Dermis blood vessel endothelial cell (primary cell): ENCODE data around the gene DKC1. TPM values are rescaled to one million over a fixed set of nuclear protein-coding genes. Genes with fewer than 3 reads are reported as not detected.

Source experiments
- DNase-seq: peaks from one replicate; pipeline ENCODE4 v3.0.0; 2010
- total RNA-seq: library from RNA; depleted of rRNA; stranded (reverse); fragments of >200 nt; gene quantifications from 2 replicates; pipeline ENCODE4 v1.2.3, GENCODE V29; 2014

Gene DKC1
- 45.6 and 71.2 TPM in 2 replicates for total RNA-seq

DNA sequence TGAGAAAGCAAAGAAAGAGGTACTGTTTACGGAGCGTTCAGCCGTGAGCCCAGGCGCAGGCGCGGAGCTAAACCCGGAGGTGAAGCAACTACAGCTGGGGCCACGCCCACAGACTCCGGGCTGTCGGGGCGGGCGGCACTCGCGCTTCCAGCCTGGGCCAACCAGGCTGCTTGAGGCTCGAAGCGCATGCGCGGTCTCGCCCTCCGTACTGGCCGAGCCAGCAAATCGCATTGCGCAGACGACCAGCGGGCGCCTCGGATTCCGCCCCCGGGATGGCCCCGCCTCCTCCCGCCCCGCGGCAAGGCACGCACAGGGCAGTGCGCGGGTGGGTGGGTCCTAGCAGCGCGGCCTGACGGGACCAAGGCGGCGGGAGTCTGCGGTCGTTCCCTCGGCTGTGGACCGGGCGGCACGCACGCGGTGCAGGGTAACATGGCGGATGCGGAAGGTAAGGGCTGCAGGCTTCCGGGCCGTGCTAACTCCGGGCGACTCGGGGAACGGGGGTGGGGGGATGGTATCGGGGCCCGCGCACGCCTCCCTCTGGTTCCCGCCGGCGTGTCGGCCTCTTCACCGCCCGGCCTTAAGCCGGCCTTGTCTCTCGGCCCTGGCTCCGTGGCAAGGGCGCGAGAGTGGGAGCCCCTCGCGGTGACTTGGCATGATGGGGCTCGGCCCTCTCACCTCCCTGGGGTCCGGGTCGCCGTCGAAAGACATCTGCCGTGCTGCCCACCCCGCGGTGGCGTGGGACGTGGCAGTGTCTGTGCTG lies at the start of gene DKC1:
DKC1 (plus strand) TSS at position 328 of the 760 bp plus-strand sequence; CDS start at position 430, 102 bp downstream.
- peak; percentile 96 for DNase-seq

DNA sequence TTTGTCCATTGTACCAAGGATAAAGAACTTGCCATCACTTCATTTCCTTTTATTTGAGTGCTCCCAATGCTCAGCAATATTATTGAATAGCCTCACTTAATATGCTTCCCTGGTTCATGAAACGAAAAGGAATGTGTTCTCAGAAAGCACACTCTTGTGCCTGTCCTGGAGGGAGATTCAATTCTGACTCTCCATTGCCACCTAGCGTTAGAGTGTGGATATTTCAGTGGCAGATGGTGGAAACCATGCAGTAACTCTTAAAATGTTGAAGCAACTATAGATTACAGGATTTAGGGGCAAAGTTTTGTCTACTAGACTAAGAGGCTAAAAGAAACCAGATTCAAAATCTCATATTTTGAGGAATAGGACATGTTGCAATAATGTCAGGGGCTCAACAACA lies 47.7 kb upstream of the DKC1 start:
- peak; percentile 73 for DNase-seq

- DNase-seq, result no peak
Measured at GRCh38 chrX:154715825-154716224, 46.8 kb upstream of the DKC1 start.

DNA sequence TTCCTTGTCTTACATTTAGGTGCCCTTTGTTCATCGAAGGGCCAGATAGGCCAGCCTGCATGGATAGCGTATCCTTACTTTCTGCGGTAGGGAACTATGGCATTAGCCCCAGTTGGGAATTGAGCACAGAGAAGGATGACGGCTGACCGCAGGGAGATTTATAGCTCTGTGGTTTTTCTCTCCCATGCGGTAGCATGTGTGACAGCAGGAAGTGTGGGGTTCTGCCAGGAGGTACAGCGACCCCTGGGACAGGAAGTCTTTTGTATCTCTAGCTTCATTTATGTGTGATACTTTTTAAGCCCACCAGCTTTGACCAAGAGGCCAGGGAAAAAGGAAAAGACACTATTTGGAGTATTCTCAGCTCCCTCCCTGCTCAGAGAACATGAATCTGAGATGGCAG lies 44.8 kb upstream of the DKC1 start:
- DNase-seq, result peak; percentile 67

DNA sequence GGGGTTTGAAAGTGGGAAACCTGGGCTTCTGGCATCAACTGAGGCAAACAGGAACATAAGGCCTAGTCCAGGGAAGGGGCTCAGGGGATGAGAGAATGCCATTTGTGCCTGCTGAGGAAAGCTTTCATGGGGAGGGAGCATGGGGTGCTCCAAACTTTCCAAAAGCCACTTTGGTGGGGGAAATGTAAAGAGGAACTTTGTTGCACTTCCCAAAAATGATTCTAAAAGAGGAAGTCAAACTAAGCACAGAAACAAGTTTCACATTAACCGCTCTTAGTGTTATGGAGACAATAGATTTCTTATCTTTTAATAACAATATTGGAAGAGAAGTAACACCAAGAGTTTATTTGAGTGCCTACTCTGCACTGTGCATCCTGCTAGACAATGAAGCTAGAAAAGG lies 44.0 kb upstream of the DKC1 start:
- DNase-seq, result no peak

DNA sequence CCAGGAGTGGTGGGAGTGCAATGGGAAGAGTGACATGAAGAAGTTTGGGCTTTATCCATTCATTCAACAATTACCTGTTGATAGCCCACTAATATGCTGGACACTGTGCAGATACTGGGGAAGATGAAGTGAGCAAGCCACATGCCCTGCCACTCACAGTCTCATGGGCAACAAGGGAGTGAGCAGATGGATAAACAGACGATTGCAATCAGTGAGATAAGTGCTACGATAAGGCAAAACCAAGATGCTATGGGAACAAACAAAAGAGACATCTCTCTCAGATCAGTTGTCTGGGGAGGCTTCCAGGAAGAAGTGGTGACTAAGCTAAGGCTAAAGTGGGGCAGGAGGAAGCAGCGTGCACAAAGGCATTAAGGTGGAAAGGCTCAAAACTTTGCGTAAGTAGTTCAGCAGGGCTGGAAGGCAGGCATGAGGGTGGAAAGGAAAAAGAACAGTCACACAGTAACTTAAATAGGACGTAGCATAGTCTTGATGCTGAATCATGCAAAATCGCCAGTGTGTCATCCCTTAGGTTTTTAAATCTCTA lies 43.5 kb upstream of the DKC1 start:
- DNase-seq, result peak; percentile 68

DNA sequence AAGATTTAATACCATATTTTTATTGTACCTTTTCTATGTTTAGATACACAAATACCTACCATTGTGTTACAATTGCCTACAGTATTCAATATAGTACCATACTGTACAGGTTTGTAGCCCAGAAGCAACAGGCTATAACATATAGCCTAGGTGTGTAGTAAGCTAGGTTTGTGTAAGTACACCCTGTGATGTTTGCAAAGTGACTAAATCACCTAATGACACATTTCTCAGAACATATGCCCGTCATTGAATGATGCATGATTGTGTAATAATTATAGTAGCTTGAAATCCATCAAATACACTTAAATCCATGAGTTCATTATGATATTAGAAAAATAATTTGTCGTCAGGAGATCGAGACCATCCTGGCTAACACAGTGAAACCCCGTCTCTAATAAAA lies 42.6 kb upstream of the DKC1 start:
- DNase-seq, result no peak

DNA sequence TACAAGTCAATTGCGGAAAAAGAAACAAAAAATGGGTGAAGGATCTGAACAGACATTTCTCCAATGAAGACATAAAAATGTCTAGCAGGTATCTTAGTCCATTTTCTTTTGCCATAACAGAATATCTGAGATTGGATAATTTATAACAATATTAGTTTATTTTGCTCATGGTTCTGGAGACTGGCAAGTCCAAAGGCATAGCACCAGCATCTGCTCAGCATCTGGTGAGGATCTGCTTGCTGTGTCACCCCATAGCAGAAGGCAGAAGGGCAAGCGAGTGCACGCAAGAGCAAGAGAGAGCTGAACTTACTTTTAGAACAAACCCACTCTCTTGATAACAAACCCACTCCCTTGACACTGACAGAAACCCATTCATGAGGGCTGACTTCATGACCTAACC lies 41.5 kb upstream of the DKC1 start:
- no peak for DNase-seq

DNA sequence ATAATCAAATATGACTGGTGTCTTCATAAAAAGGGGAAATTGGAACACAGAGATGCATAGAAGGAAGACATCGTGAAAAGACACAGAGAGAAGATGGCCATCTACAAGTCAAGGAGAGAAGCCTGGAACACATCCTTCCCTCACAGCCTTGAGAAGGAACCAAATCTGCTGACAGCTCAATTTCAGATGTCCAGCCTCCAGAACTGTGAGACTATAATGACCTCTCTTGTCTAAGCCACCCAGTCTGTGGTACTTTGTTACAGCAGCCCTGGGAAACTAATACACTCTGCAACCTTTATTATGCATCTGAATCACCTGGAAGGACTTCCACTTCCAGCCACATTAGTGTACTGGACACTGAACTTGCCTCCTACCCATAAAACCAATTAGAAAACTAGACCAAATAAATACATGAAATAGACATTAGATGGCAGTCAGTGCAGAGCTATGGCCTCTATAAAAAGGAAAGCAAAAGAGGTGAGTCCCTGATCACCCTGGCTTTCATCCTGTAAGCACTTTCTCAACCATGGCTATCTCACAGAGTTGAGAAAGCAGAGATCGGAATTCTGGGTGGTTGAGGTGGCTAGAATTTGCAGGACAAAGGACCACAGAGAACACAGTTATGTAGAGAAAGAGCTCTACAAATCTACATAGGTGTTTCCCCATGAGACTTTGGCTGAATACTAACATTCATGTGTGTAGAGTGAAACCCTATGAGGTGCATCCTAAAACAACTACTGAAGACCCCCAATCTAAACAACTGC lies 37.5 kb upstream of the DKC1 start:
- no peak for DNase-seq

DNA sequence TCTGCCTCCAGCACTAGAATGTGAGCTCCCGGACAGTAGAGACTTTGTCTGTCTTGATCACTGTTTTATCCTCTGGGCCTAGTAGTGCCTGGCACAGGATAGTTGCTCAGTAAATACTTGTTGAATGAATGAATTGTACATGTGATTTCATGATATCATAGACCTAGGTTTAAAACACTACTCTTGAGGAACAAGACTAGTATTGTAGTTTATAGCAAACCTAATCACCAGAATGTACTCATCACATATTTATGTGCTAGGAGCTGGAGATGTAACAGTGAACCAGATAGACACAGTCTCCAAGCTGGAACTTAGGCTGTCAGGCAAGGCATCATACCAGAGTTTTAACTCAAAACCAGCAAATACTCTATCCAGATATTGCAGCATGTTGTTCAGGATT lies 35.2 kb upstream of the DKC1 start:
- DNase-seq, result peak; percentile 9

GRCh38 chrX:154727871-154728270 lies 34.8 kb upstream of the DKC1 start:
- DNase-seq, result peak; percentile 88

DNA sequence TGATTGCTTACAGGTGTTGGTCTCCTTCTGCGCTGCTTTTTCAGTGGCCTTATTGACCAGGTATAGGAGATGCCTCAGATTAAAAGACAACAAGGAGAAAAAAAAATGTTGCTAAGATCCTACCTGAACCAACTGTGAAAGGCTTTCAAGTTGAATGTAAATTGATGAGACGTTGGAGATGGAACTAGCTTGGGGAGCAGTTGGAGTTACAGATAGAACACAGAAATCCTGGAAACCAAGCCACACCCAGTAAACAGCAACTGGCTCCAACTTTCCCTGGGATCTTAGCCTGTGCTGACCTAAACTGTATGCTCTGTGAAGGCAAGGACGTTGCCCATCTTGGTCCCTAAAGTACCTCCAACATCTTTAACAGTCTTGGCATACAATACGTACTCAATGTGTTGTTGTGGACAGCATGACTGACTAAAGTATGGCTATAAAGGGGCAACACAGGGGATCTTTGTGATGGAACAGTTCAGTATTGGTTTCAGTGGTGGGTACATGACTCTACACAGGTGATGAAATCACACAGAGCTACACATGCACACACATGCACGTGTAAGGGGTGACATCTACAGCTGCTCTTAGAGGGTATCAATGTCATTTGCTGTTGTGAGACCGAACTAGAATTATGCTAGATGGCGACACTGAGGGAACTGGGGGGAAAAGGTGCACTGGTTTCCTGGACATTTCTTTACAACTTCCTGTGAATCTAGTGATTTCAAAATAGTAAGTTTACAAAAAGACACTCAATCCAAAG lies 34.1 kb upstream of the DKC1 start:
- DNase-seq, result no peak

DNA sequence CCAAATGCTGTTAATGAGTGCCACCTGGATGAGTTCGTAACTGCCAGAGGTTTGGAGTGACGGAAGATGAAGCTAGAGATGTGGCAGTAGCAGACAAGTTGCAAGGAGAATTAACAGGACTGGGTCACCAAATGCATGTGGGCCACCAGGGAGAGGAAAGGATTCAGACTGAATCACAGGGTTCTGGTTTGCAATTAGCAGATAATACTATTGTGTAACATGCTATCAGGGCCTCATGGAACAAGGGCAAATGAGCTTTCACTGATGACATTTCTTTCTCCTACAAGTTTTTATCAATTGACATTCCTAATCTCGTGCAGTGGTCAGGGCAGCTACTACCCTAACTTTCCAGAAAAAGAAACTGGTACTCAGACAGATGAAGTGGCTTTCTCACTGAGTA lies 33.2 kb upstream of the DKC1 start:
- peak; percentile 12 for DNase-seq

GRCh38 chrX:154730253-154730891 lies 32.3 kb upstream of the DKC1 start:
- DNase-seq, result peak; percentile 94

- DNase-seq, result no peak
Measured at GRCh38 chrX:154731184-154731583, 31.5 kb upstream of the DKC1 start.

GRCh38 chrX:154731881-154732280 lies 30.8 kb upstream of the DKC1 start:
- peak; percentile 10 for DNase-seq

DNA sequence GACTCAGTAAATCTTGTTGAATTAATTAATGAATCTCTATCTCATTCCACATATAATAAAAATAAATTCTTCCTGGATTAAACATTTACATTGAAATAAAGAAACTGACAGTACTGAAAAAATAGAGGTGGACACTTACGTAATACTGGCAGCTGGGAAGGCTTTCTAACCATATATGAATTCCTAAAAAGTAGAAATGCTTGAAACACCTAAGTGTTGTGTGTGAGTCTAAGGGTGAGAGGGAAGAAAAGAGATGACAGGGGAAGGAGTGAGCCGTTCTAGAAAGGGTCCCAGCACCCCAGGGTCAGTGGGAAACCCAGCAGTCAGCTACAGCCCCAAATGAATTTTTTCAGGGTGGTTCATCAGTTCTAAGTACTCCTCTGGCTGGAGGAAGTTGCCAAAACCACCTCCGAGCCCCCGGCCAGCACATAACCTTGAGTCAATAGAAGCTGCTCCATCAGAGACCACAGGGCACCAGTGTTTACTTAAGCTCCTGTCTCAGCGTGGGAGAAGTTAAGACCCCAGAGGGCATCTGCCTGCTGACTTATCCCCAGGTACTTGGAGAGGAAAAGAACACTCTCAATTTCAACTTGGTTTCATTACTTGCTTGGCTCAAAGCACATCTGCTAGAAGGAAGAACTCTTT lies 30.1 kb upstream of the DKC1 start:
- DNase-seq, result no peak

- DNase-seq, result peak; percentile 52
Measured at GRCh38 chrX:154733066-154733425, 29.6 kb upstream of the DKC1 start.

DNA sequence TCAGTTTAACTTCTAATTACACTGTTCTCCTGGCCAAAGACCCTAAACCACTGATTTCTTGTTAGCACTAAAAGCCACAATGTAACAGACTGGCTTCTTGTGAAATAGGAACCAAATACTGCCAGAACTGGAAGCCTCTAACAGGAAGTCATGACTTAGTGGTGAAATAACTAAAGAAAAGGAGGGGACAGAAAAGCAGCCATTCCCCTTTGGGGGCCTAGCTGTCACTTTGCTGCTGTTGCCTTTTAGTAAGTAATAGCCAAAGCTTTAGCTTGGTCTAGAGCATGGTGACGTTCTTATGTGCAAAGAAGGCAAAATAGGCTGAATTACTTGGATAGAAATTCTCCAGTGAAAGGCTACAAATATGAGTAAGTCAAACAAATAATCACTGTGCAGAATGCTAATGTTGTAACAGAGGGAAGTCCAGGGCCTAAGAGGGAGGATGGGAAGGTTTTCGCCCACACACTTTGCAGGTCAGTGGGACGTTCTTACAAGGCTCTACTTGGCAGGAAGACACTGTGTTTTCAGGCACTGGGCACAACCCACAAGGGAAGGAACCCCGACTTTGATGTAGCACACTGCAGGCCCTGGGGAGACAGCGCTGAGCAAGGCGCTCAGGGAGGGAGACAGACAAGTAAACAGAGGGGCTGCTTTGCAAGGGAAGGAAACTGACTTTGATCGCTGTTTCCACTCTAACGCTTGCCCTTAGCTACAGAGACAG lies 28.4 kb upstream of the DKC1 start:
- peak; percentile 51 for DNase-seq

DNA sequence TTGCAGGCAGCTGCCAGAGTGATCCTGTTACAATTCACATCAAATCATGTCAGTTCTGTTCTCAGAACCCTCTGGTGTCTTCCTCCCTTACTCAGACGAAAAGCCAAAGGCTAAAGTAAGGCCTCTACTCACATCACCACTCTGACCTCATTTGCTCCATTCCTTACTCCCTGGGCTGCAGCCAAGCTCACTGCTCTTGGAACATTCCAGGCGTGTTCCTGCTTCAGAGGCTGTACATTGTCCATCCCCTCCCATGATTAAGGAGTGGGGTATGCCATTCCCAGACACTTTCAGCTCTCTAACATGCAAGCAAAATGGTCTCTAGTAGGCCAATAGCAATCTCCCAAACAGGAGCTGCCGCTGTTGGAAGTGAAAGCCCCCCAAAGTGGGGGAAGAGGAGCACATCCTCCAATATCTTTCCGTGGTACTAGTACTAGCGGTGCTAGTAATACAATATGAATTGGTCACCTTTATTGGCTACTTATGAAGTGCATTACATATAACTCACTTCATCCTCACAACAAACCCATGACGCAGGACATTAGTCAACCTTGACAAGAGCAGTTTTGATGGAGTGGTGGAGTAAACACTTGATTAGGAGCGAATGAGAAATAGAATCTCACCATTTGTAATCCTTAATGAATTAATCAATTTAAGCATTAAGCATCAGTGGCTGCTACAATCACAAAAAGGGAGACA lies 26.8 kb upstream of the DKC1 start:
- DNase-seq, result peak; percentile 86

DNA sequence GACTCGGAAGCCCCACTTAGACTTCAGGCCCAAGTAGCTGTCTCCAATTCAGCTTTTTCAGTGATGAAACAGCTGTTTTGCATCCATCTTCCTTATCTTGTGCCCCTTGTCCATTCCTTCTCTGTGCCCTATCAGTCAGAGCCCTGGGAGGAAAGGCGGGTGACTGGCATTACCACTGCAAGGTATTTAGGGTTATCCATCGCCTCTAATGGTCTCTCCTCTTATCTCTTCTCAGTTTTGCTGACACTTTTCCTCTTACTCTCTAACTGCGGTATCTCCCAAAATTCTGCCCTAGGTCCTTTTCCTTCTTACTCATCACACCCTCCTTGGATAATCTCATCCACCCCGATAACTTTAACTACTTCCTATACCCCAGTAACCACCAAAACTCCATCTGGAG lies 25.5 kb upstream of the DKC1 start:
- DNase-seq, result no peak
